NCI-H526 treated with DMSO at 0.1 percent for 48 hours (cell line): Measurements from ENCODE around the gene TNS3.

Experiments
- DNase-seq: peaks from one replicate; lab custom pipeline; 2025; lab: John Stamatoyannopoulos, UW

Gene TNS3

DNA sequence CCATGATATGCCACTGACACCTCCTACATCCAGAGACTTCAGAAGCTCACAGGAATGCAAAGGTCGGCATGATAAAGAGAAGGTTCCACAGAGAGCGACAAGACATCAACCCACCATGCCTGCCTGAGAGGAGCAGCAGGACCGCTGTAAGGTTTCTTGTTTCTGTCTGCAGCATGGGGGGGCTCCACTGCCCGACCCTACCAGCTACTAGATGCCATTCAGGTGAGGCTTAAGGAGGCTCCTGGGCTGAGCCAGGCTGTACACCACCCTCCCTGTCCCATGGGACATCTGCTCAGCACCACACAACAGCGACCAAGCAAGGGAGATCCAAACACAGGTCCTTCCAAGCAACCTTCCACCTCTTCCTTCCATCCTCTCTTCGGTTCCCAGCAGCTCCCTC is 234.6 kb downstream of the TNS3 start:
- no peak for DNase-seq

DNA sequence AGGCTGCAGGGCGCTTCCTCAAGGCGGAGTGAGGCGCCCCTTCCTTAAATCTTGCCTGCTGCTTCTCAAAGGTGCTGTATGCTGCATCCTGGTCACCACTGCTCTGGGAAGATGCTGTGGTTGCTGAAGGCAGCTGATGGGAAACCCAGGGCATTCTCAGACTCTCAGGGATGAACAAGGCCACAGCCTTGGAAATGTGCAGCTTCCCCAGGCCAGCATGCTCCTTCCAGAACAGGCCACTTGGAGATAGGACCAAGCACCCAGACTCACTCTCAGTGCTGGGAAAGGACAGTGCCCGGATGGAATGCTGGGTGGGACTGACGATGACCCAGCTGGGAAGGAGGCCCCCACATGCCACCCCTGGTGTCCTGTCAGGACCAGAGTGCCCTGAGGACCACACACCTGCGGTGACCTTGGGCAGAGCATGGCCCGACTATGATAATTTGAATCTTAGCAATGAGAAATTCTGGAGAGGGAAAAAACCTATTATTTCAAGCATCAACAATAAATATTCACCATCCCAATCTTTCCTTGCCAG is 235.5 kb downstream of the TNS3 start:
- DNase-seq = no peak

DNA sequence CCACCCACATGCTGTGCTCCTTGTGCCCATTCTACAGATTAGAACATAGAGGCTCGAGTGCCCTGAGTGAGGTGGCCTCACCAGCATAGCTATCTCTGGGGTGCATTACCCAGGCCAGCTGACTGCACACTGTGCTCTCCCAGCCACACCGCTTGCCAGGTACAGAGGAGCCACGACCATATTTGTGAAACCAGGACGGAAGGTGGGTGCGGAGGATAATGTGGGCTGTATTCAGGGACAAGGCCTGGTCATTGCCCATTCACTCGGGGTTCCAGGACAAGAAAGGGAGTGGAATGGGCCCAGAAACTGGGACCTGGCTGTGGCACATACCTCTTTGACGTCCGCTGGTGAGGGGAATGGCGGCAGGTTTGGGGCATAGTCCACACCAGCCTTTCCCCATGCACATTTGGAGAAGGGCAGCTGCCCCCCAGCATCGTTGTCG is 236.0 kb downstream of the TNS3 start:
- no peak for DNase-seq

DNA sequence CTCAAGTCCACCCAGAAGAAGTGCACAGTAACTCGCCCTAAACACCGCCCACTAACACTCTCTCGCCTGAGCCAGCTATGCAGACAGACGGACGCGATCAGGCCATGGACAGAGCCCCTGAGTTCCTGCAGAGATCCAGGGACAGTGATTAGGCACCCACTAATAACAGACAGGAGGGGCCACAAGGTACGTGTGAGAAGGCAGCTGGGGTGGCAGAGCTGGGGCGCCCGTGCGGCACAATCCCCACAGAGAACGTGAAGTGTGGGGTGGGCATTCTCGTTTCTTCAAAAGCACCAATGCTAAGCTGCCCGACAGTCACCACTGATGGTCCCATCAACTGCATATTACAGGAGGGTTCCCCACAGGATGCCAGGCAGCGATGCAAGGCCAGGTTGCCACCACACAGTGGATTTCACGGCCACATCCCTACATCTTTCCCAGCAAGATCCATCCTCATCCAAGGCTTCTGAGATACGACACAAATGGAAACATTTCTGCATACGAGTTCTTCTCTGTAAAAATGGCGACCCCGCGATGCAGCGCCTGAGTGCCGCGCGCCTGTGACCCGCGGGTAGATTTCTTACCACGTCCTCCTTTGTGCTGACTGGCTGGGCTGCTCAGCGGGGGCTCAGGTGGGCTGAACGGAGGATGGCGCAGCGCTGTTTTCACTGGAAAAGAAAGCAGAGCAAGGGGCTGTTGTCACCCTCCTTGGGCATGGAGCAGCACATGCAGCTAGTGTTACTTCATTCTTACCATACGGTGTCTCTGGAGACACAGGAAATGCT is 237.5 kb downstream of the TNS3 start:
- no peak for DNase-seq

DNA sequence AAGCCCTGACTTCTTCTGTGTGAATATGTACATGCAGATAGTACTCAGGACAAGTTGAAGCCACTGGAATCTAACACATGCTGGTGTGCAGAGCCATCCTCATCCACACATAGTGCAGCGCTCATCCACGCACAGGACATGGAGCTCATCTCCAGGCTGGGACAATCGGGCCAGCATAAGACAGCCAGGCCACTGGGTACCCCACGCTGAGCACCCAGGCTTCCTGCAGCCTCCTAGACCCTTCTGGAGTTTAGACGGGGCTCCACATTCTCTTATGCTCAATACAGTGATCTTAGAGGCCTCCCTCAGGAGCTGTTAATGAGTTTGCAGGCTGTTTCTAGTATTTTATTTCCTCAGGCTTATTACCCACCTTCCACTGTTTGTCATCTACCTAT is 238.9 kb downstream of the TNS3 start:
- DNase-seq = no peak

- DNase-seq = no peak
Measured at GRCh38 chr7:47342296-47343060, 239.4 kb downstream of the TNS3 start.

GRCh38 chr7:47340517-47340916 is 241.4 kb downstream of the TNS3 start:
- DNase-seq = no peak

DNA sequence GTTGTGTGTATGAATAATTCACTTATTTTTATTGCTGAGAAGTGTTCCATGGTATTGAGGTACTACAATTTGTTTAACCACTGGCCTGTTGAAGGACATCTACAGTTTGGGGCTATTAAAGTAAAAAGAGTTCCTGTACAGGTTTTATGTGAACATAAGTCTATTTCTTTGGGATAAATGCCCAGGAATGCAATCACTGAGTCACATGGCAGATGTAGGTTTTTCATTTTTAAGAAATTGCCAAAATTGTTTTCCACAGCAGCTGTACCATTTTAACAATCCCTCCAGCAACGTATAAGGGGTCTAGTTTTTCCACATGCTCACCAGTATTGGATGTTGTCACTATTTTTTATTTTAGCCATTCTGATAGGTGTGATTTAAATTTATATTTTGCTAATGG is 243.9 kb downstream of the TNS3 start:
- DNase-seq = no peak

- DNase-seq = no peak
Measured at GRCh38 chr7:47337531-47337930, 244.4 kb downstream of the TNS3 start.

DNA sequence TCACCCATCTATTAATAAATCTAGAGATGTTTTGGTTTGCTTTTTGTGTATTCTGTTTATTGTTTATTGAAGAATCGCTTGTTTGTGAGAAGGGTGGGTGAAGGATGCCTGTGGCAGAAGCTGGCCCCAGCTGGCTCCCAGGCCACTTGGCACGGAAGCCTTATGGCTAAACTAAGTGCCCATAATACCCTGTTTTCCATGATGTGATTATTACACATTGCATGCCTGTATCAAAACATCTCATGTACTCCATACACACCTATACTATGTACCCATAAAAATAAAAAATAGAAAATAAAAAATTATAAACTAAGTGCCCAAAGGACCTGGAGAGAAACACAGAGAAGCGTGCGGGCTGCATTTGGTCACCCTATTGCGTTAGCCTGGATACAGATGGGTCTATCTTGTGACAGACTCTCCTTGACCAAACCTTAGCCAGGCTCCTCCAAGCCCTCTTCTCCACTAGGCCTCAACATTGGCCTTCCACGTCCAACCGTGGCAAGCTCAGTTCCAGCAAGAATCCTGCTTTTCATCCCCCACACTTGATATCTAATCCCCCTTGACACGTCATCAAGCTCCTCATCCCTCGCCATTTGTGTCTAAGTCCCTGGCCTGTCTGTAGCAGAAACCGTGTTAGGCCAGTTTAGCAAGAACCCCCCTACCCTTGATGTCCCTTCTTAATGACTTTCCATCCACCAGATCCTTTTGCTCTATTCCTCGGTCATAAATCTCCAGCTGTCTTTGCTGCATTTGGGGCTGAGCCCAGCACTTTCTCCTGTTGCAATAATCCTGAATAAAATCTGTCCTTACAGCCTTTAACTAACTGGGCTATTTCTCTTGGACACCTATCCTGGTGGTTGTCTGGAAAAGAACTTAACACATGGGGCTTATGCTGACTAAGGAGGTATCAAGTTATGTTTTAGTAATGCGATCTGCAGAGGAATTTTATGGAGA is 245.2 kb downstream of the TNS3 start:
- DNase-seq = no peak

DNA sequence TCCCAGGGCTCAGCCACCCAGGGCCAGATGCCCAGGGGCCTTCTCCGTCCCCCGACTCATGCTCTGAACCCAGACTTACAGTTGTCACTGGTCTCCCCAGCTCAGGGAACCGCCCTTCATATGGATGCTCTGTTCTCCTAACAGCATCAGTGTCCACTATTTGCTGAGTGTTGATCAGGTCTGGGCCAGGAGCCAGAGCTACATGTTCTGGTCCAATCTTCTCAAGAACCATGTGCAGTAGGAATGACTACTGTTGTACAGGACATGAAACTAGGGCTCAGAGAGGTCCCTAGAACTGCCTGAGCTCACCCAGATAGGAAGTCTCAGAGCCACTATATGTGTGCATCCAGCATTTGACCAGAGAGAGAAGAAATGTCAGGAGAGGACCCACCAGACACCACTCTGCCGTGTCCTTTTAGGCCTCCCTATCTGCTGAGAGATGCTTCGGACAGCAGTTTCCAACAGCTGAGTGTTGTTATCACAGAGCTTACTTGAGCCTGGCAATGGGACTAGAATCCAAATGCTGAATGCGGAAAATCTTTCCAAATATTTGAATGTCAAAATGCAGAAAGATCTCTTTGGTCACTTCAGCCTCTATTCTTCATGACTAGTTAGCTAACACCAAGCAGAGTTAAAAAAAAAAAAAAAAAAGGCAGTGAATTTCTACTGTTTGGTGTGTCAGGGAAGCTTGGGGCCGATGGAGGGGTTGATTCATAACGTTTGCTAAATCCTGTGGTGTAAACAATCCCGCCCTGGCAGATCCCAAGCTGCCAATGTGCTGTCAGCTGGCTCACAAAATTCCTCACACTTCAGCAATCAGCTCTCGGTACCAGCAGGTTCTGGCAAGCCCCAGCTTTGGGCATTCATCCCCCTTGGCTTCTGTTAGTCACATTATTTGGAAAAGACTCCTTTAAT is 246.1 kb downstream of the TNS3 start:
- no peak for DNase-seq

GRCh38 chr7:47335071-47335470 is 246.8 kb downstream of the TNS3 start:
- no peak for DNase-seq

DNA sequence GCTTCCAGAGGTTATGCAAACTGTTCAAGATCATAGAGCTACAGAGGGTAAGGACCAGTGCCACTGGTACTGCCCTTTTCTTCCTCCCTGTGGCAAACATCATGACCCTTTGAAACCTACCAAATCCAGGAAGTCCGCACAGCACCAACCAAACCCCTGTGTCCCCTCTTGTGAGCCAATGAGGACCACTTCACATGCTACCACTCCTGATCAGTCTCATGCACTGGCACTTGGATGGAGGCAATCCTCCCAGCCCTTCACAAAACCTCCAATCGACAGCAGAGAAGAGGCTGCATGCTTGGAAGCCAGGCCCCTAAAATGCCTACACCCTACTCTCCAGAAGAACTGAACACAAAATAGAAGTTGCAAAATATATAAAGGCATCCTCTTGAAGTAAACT is 248.0 kb downstream of the TNS3 start:
- no peak for DNase-seq

DNA sequence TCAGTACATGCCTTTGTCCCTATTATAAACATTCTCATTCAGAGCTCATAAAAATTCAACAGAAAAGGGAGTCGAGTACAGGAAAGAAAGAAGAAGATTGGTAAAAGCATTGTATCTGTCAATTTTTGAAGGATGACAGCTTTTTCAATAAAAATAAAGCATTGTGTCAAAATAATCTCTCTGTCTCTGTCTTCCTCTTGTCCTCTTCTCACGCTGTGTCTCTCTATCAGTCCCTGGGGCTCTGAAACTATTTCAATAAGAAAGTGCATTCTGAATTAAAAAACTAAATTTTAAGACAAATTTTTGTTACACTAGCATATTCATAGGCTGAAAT is 248.4 kb downstream of the TNS3 start:
- no peak for DNase-seq

DNA sequence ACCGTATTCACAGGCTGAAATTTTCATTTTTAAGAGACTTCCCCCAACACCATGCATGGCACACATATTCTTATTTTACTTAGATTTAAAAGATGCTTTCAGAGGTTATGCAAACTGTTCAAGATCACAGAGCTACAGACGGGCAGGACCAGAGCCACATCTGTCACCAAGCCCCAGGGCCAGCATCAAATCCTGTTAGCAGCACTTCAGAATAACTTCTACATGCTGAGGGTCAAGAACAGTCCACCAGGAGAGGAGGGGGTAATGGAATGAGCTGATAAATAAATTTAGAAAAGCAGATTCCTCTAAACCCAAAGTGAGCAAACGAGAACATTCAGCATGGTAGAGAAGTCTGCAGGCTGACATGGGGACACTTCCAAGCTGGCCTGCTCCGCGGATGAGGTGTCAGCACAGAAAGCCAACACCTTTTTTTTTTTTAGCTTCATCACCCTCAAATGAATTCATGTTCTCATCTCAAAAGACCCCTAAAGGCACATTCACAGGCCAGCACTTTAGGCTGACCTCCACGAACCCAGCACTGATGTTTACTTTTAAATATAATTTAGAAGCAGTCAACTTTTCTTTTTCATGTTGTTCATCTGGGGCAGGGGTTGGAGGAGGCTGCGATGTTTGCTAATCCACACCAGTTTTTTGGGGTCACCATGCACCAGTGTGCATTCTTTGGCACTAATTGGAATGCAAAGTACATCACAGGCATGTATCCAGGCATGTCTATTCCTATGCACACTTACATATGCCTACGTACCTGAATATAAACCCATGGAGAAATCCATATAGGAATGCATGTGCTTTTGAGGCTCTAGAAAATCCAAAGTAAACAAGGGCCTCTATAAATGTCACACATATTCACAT is 249.0 kb downstream of the TNS3 start:
- no peak for DNase-seq

DNA sequence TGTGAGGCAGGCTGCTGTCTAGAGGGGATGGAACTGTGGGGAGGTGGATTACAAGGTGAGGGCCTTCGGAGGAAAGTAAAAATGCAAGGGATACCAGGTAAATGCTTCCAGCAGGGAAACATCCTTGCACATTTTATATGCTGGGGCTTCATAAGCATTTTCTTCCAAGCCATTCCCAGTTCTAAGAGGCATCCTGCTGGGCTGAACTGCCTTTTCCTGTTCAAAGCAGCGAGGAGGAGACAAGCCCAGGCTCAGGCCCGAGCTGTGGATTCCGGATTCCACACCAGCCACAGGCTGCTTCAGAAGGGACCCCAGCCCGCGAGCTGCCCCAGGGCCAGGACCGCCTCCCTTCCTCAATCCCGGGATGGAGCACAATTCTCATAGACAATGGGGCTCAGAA is 249.7 kb downstream of the TNS3 start:
- no peak for DNase-seq

DNA sequence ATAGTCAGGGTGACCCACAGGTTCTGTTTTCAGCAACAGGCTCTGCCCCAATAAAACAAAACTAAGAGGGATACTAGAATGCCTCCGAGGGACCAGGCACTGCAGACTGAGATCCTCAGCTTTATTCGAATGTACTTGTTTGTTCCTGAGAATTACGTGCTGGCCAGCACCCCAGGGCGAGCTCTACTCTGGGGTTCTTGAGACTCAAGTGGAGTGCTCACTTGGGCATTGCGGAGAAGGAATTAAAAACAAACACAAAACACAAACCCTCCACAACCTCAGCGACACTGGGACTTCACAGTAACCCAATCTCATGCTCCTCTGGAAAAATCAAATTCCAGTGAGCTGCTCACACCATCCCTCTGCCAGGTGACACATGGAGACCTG is 250.7 kb downstream of the TNS3 start:
- DNase-seq = no peak

- no peak for DNase-seq
Measured at GRCh38 chr7:47330561-47331178, 251.2 kb downstream of the TNS3 start.

GRCh38 chr7:47330026-47330425 is 251.9 kb downstream of the TNS3 start:
- no peak for DNase-seq
